SK-N-SH (cell line): ENCODE data around the gene HSD17B4. TPM values are rescaled to one million over a fixed set of nuclear protein-coding genes. Genes with fewer than 3 reads are reported as not detected.

Experiments
- CTCF ChIA-PET: fragments of 300-600, 350-600 bp; formaldehyde crosslinking; extraction: SDS; loops from one replicate; lab custom pipeline; 2021; lab: Yijun Ruan, JAX
- POLR2A ChIA-PET: fragments of 350-600 bp; sonication (Branson Sonifier 250); formaldehyde crosslinking; extraction: SDS; loops from one replicate; lab custom pipeline; 2020; ENCODE audit warnings: antibody characterized with exemption, inconsistent platforms; lab: Yijun Ruan, JAX
- DNase-seq: peaks from one replicate; pipeline ENCODE4 v3.0.0; 2012
- H2AFZ ChIP-seq: fragments of 200-600 bp; sonication (generic); 2 replicates; pipeline ENCODE4 v1.8.1; 2016; ENCODE audit warnings: antibody characterized with exemption, mild to moderate bottlenecking, low read depth
- H3F3A ChIP-seq: fragments of 200-600 bp; sonication (generic); replicated peaks from 2 replicates; pipeline ENCODE3; 2016; ENCODE audit warnings: antibody characterized with exemption, mild to moderate bottlenecking; ENCODE audit not compliant: insufficient read depth
- H3K27ac ChIP-seq, 2 experiments: fragments of 200-500 bp in 1 of 2; fragments of 200-600 bp in 1 of 2; sonication (Bioruptor generic) in 1 of 2; sonication (generic), shearing (Covaris generic) in 1 of 2; 2 replicates each; pipeline versions ENCODE4 v1.5.1 to v1.6.1; 2014 to 2016; ENCODE audit warnings: low read depth in 2 of 2, inconsistent platforms in 1 of 2, low read length in 1 of 2, mild to moderate bottlenecking in 1 of 2, mixed read lengths in 1 of 2
- H3K27me3 ChIP-seq: fragments of 200-600 bp; sonication (generic), shearing (Covaris generic); 2 replicates; pipeline ENCODE4 v1.6.1; 2016; ENCODE audit warnings: mixed run types; ENCODE audit not compliant: insufficient read depth
- H3K36me3 ChIP-seq, 2 experiments: fragments of 200-500 bp in 1 of 2; fragments of 200-600 bp in 1 of 2; sonication (Bioruptor generic) in 1 of 2; sonication (generic) in 1 of 2; replicated peaks in 1 of 2; 2 replicates each; pipeline versions ENCODE3 to v1.5.1; 2014 to 2016; ENCODE audit warnings: low read length in 1 of 2, mild to moderate bottlenecking in 1 of 2; ENCODE audit not compliant: insufficient read depth in 2 of 2, control insufficient read depth in 1 of 2
- H3K4me1 ChIP-seq, 2 experiments: fragments of 200-500 bp in 1 of 2; fragments of 200-600 bp in 1 of 2; sonication (Bioruptor generic) in 1 of 2; sonication (generic), shearing (Covaris generic) in 1 of 2; 2 replicates each; pipeline versions ENCODE4 v1.5.1 to v1.6.1; 2014 to 2016; ENCODE audit warnings: low read depth in 1 of 2, low read length in 1 of 2, mixed run types in 1 of 2; ENCODE audit not compliant: insufficient read depth in 2 of 2, control insufficient read depth in 1 of 2
- H3K4me2 ChIP-seq: fragments of 200-600 bp; sonication (generic), shearing (Covaris generic); 2 replicates; pipeline ENCODE4 v1.6.1; 2017; ENCODE audit warnings: mixed run types
- H3K4me3 ChIP-seq, 2 experiments: fragments of 200-500 bp in 1 of 2; fragments of 200-600 bp in 1 of 2; sonication (Bioruptor generic) in 1 of 2; sonication (generic), shearing (Covaris generic) in 1 of 2; 2 replicates each; pipeline versions ENCODE4 v1.5.1 to v1.8.1; 2014 to 2016; ENCODE audit warnings: low read depth in 2 of 2, inconsistent platforms in 1 of 2, low read length in 1 of 2, mild to moderate bottlenecking in 1 of 2, mixed read lengths in 1 of 2, moderate library complexity in 1 of 2
- H3K79me2 ChIP-seq: fragments of 200-600 bp; sonication (generic); 2 replicates; pipeline ENCODE4 v1.8.1; 2017; ENCODE audit warnings: mild to moderate bottlenecking; ENCODE audit not compliant: insufficient read depth
- H3K9ac ChIP-seq: fragments of 200-600 bp; sonication (generic); 2 replicates; pipeline ENCODE4 v1.6.1; 2017; ENCODE audit warnings: mixed run types
- H3K9me2 ChIP-seq: fragments of 200-600 bp; sonication (generic); 2 replicates; pipeline ENCODE4 v1.6.1; 2017; ENCODE audit warnings: mixed run types
- H3K9me3 ChIP-seq: fragments of 200-600 bp; sonication (generic); 2 replicates; pipeline ENCODE4 v1.6.1; 2017; ENCODE audit warnings: mixed run types, mild to moderate bottlenecking, moderate library complexity
- H4K20me1 ChIP-seq: fragments of 200-600 bp; sonication (generic); 2 replicates; pipeline ENCODE4 v1.6.1; 2017; ENCODE audit warnings: mild to moderate bottlenecking, mixed run types; ENCODE audit not compliant: insufficient read depth
- CHD2 ChIP-seq: fragments of 150-350 bp; IDR thresholded peaks from 2 replicates; pipeline ENCODE4 v1.6.1; 2018; ENCODE audit warnings: low read length; ENCODE audit not compliant: partially characterized antibody
- ELF1 ChIP-seq: IDR thresholded peaks from 2 replicates; pipeline ENCODE4 v1.4.0; 2012
- EP300 ChIP-seq, 2 experiments: IDR thresholded peaks; 2 replicates each; pipeline versions ENCODE4 v1.4.0 to v1.6.1; 2012; ENCODE audit warnings: borderline replicate concordance in 1 of 2, low read depth in 1 of 2, low read length in 1 of 2
- EZH2phosphoT487 ChIP-seq: fragments of 200-600 bp; sonication (generic); IDR thresholded peaks from 2 replicates; pipeline ENCODE4 v1.6.1; 2017; ENCODE audit warnings: low read depth, mixed run types, mild to moderate bottlenecking, antibody characterized with exemption, moderate library complexity, borderline replicate concordance
- FOXJ3 ChIP-seq: sonication (generic); formaldehyde crosslinking; IDR thresholded peaks from 2 replicates; pipeline ENCODE4 v1.5.1; 2020; ENCODE audit warnings: mild to moderate bottlenecking, missing genetic modification reagents
- GATA2 ChIP-seq: sonication (generic); formaldehyde crosslinking; IDR thresholded peaks from 2 replicates; pipeline ENCODE4 v1.5.0; 2020; ENCODE audit warnings: mild to moderate bottlenecking, missing genetic modification reagents
- JUND ChIP-seq: IDR thresholded peaks from 2 replicates; pipeline ENCODE4 v1.4.0; 2012
- MAX ChIP-seq: IDR thresholded peaks from 2 replicates; pipeline ENCODE4 v1.4.0; 2012; ENCODE audit warnings: low read depth
- MXI1 ChIP-seq: IDR thresholded peaks from 2 replicates; pipeline ENCODE4 v1.6.1; 2012; ENCODE audit warnings: mild to moderate bottlenecking, low read depth, low read length, improper control_type of control experiment
- NFIC ChIP-seq: IDR thresholded peaks from 2 replicates; pipeline ENCODE4 v1.4.0; 2012; ENCODE audit warnings: borderline replicate concordance
- POLR2AphosphoS5 ChIP-seq: IDR thresholded peaks from 2 replicates; pipeline ENCODE4 v1.6.1; 2012; ENCODE audit warnings: low read depth, low read length
- RCOR1 ChIP-seq: fragments of 150-350 bp; IDR thresholded peaks from 2 replicates; pipeline ENCODE4 v1.6.1; 2017; ENCODE audit warnings: antibody characterized with exemption, low read length
- RFX5 ChIP-seq: IDR thresholded peaks from 2 replicates; pipeline ENCODE4 v1.6.1; 2012; ENCODE audit warnings: mild to moderate bottlenecking, improper control_type of control experiment, low read length
- SIN3A ChIP-seq: IDR thresholded peaks from 2 replicates; pipeline ENCODE4 v1.6.1; 2012; ENCODE audit warnings: low read depth, mild to moderate bottlenecking, low read length, moderate library complexity, borderline replicate concordance
- SMC3 ChIP-seq: IDR thresholded peaks from 2 replicates; pipeline ENCODE4 v1.6.1; 2012; ENCODE audit warnings: low read depth, low read length, improper control_type of control experiment
- TCF12 ChIP-seq: IDR thresholded peaks from 2 replicates; pipeline ENCODE4 v1.4.0; 2012
- YY1 ChIP-seq: IDR thresholded peaks from 2 replicates; pipeline ENCODE4 v1.4.0; 2012; ENCODE audit warnings: low read depth, mild to moderate bottlenecking
- WGBS: methylation state at CpG from one replicate; pipeline ENCODE4 v1.1.6; 2017; ENCODE audit warnings: low lambda C conversion rate; 5-methylcytosine and 5-hydroxymethylcytosine counted together
- polyA plus RNA-seq, 3 experiments: library from polyadenylated mRNA; depleted of rRNA; stranded (reverse); fragments of >200 nt; gene quantifications; 2 replicates each; pipeline ENCODE4 v1.2.3, GENCODE V29; 2012
- TF ChIP-seq, protein P1 (sequence below): IDR thresholded peaks from 2 replicates; pipeline ENCODE4 v1.6.1; 2012; ENCODE audit warnings: mild to moderate bottlenecking, low read depth, low read length, moderate library complexity
- TF ChIP-seq, protein P2 (sequence below): IDR thresholded peaks from 2 replicates; pipeline ENCODE4 v1.4.0; 2012; ENCODE audit warnings: low read depth, borderline replicate concordance

Gene HSD17B4
- polyA plus RNA-seq, 1 of the 3 experiments (the other 2 are of a cell fraction), result 119 TPM

DNA sequence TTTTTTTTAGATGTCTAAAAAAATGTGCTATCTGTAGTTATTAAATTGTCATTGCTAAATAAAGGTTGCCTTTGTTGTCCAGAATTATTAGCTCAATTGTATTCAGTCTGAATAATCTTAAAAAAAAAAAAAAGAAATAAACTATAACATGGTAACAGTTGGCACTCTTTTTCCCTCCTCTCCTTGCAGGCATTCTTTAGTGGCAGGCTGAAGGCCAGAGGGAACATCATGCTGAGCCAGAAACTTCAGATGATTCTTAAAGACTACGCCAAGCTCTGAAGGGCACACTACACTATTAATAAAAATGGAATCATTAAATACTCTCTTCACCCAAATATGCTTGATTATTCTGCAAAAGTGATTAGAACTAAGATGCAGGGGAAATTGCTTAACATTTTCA, 89.4 kb downstream of the HSD17B4 start:
- no peaks in the 10 kb centered on the region for H3K27me3 ChIP-seq
- H3K9ac ChIP-seq, result no peak overlapping the region
- no peak overlapping the region for H2AFZ ChIP-seq
- H3K27ac ChIP-seq, result no peak overlapping the region
- peaks cover 3 to 28% of the 10 kb centered on the region in 2 experiments for H3K36me3 ChIP-seq
- ChIA-PET CTCF (no interaction called here), POLR2A (no interaction called here)
- H3K9me3 ChIP-seq, result no peaks in the 10 kb centered on the region
- no peaks in the 10 kb centered on the region for H3K4me1 ChIP-seq
- no peak for TF ChIP-seq TCF12
- no peak for TF ChIP-seq MXI1
- TF ChIP-seq, protein P1, sequence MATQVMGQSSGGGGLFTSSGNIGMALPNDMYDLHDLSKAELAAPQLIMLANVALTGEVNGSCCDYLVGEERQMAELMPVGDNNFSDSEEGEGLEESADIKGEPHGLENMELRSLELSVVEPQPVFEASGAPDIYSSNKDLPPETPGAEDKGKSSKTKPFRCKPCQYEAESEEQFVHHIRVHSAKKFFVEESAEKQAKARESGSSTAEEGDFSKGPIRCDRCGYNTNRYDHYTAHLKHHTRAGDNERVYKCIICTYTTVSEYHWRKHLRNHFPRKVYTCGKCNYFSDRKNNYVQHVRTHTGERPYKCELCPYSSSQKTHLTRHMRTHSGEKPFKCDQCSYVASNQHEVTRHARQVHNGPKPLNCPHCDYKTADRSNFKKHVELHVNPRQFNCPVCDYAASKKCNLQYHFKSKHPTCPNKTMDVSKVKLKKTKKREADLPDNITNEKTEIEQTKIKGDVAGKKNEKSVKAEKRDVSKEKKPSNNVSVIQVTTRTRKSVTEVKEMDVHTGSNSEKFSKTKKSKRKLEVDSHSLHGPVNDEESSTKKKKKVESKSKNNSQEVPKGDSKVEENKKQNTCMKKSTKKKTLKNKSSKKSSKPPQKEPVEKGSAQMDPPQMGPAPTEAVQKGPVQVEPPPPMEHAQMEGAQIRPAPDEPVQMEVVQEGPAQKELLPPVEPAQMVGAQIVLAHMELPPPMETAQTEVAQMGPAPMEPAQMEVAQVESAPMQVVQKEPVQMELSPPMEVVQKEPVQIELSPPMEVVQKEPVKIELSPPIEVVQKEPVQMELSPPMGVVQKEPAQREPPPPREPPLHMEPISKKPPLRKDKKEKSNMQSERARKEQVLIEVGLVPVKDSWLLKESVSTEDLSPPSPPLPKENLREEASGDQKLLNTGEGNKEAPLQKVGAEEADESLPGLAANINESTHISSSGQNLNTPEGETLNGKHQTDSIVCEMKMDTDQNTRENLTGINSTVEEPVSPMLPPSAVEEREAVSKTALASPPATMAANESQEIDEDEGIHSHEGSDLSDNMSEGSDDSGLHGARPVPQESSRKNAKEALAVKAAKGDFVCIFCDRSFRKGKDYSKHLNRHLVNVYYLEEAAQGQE, result no peak
- TF ChIP-seq MAX, result no peak
- TF ChIP-seq JUND, result no peak
- TF ChIP-seq GATA2, result no peak
- no peaks in the 10 kb centered on the region for H3K79me2 ChIP-seq
- WGBS, result 100% methylated on average over 1 of the region's 1 CpG
- H3K9me2 ChIP-seq, result no peaks in the 10 kb centered on the region
- no peak overlapping the region for H3K4me3 ChIP-seq
- H3K4me2 ChIP-seq, result no peak overlapping the region
- H3F3A ChIP-seq, result no peaks in the 10 kb centered on the region
- no peak for DNase-seq
- no peaks in the 10 kb centered on the region for H4K20me1 ChIP-seq

- 67% methylated on average over 4 of the region's 4 CpGs for WGBS
Measured at GRCh38 chr5:119551819-119552218, 99.5 kb downstream of the HSD17B4 start.

More at GRCh38 chr5:119551819-119552218, 99.5 kb downstream of the HSD17B4 start:
- Histone ChIP-seq H3K36me3 (no peaks in the 10 kb centered on the region), H3K4me1 (no peaks in the 10 kb centered on the region), H4K20me1 (no peaks in the 10 kb centered on the region), H3K79me2 (no peaks in the 10 kb centered on the region), H3K4me3 (no peak overlapping the region), H3K27ac (no peak overlapping the region), H2AFZ (no peak overlapping the region), H3K9me2 (no peaks in the 10 kb centered on the region), H3F3A (no peaks in the 10 kb centered on the region), H3K27me3 (no peaks in the 10 kb centered on the region), H3K9ac (no peak overlapping the region), H3K4me2 (no peak overlapping the region), H3K9me3 (no peaks in the 10 kb centered on the region)
- ChIA-PET POLR2A (no interaction called here), CTCF (no interaction called here)
- DNase-seq, result no peak
- TF ChIP-seq NFIC, result no peak
- TF ChIP-seq EP300 (IDR thresholded peaks at IDR 0.05; ENCODE audit: borderline replicate concordance in 1 of 2, low read depth in 1 of 2, low read length in 1 of 2), result no peak
- no peak for TF ChIP-seq GATA2
- no peak for TF ChIP-seq EZH2phosphoT487
- TF ChIP-seq, protein P2, sequence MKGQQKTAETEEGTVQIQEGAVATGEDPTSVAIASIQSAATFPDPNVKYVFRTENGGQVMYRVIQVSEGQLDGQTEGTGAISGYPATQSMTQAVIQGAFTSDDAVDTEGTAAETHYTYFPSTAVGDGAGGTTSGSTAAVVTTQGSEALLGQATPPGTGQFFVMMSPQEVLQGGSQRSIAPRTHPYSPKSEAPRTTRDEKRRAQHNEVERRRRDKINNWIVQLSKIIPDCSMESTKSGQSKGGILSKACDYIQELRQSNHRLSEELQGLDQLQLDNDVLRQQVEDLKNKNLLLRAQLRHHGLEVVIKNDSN, result no peak
- TF ChIP-seq SIN3A, result no peak
- TF ChIP-seq RFX5, result no peak
- TF ChIP-seq CHD2, result no peak
- TF ChIP-seq POLR2AphosphoS5, result no peak
- TF ChIP-seq TCF12, result no peak
- no peak for TF ChIP-seq ELF1
- TF ChIP-seq SMC3, result no peak
- TF ChIP-seq FOXJ3 (CRISPR knock-in tag), result no peak
- TF ChIP-seq MXI1, result no peak
- no peak for TF ChIP-seq YY1
- no peak for TF ChIP-seq RCOR1
